SJCRH30 (cell line): ENCODE measurements around the gene C1orf198. TPM values are rescaled to one million over a fixed set of nuclear protein-coding genes. Genes with fewer than 3 reads are reported as not detected.

Experiments
- DNase-seq, 2 experiments: peaks; one replicate each; pipeline ENCODE4 v3.0.0-alpha.2; 2015 to 2020
- H3K27ac ChIP-seq: fragments of 250-450 bp; sonication (Bioruptor Pico); 2 replicates; pipeline ENCODE4 v1.5.1; 2020; ENCODE audit warnings: mild to moderate bottlenecking, moderate library complexity
- H3K27me3 ChIP-seq: fragments of 250-450 bp; sonication (Bioruptor Pico); 2 replicates; pipeline ENCODE4 v1.5.1; 2020; ENCODE audit warnings: mild to moderate bottlenecking, moderate library complexity
- H3K36me3 ChIP-seq: fragments of 250-450 bp; sonication (Bioruptor Pico); 2 replicates; pipeline ENCODE4 v1.5.1; 2020; ENCODE audit warnings: mild to moderate bottlenecking, moderate library complexity
- H3K4me1 ChIP-seq: fragments of 250-450 bp; sonication (Bioruptor Pico); 2 replicates; pipeline ENCODE4 v1.5.1; 2020; ENCODE audit warnings: mild to moderate bottlenecking, moderate library complexity
- H3K4me3 ChIP-seq: fragments of 250-450 bp; sonication (Bioruptor Pico); 2 replicates; pipeline ENCODE4 v1.5.1; 2020; ENCODE audit warnings: mild to moderate bottlenecking, moderate library complexity
- H3K9me3 ChIP-seq: fragments of 250-450 bp; sonication (Bioruptor Pico); replicated peaks from 2 replicates; pipeline ENCODE4 v1.5.1; 2020; ENCODE audit warnings: mild to moderate bottlenecking, moderate library complexity
- total RNA-seq: library from RNA; depleted of rRNA; stranded (reverse); fragments of >200 nt; shearing (Covaris generic); gene quantifications from 2 replicates; pipeline ENCODE4 v1.2.3, GENCODE V29; 2014; rRNA removed

The C1orf198 gene
- total RNA-seq, 1 experiment from 2014 or later = 53.9 TPM

DNA sequence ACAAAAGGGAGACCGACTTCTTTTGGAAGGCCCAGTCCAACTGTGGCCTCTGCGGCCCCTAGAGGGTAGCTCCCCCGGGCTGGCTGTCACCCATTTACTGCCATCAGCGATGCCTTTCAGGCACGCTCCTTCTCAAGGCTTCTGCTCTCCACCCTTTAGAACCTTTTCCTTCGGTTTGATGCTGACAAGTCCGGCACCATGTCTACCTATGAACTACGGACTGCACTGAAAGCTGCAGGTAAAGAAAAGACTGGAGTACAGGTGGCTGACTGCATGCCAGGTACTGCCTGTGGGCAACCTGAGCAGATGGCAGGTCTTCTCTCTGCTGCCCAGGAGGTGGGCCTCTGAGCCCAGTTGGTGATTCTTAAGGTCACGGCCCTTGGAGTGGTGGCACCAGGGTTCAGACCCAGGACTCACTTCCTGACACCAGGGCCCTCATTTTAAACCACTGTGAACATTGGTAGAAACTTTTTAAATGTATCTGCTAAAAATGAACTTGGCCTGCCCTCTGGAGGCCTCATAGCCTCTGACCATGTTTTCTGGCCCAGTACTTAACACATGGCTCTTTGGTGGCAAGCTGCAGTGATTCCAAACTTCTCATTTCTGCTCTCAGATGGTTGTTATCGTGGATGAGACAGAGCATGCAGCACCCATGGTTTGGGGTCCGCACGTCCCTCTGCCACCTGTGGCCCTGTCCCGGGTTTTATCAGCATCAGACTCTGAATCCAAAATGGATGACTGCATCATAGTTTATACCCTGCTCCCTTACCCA, 75.4 kb downstream of the C1orf198 start:
- H3K4me3 ChIP-seq = no peak overlapping the region
- H3K27me3 ChIP-seq = no peaks in the 10 kb centered on the region
- 0 out of 2 replicates have a peak, but pooled peaks cover 2% of the 10 kb centered on the region for H3K4me1 ChIP-seq
- no peaks in the 10 kb centered on the region for H3K36me3 ChIP-seq
- no peaks in the 10 kb centered on the region for H3K9me3 ChIP-seq
- DNase-seq = peak in 1 of 2 experiments; percentile 50
- no peak overlapping the region for H3K27ac ChIP-seq

GRCh38 chr1:230791986-230792564, 76.2 kb downstream of the C1orf198 start:
- H3K27ac ChIP-seq = no peak overlapping the region
- H3K4me1 ChIP-seq = 0 out of 2 replicates have a peak, but pooled peaks cover 2% of the 10 kb centered on the region
- no peaks in the 10 kb centered on the region for H3K36me3 ChIP-seq
- H3K4me3 ChIP-seq = no peak overlapping the region
- H3K9me3 ChIP-seq = no peaks in the 10 kb centered on the region
- no peaks in the 10 kb centered on the region for H3K27me3 ChIP-seq
- no peak for DNase-seq

GRCh38 chr1:230790026-230790425, 78.3 kb downstream of the C1orf198 start:
- Histone ChIP-seq H3K9me3 (no peaks in the 10 kb centered on the region), H3K36me3 (no peaks in the 10 kb centered on the region), H3K4me1 (no peaks in the 10 kb centered on the region), H3K4me3 (no peak overlapping the region), H3K27ac (no peak overlapping the region), H3K27me3 (no peaks in the 10 kb centered on the region)
- DNase-seq = no peak

- no peak overlapping the region for H3K4me3 ChIP-seq
- no peak overlapping the region for H3K27ac ChIP-seq
- H3K4me1 ChIP-seq = no peaks in the 10 kb centered on the region
- H3K36me3 ChIP-seq = no peaks in the 10 kb centered on the region
- no peak for DNase-seq
- H3K27me3 ChIP-seq = no peaks in the 10 kb centered on the region
- H3K9me3 ChIP-seq = no peaks in the 10 kb centered on the region
These were observed 79.6 kb downstream of the C1orf198 start for GRCh38 chr1:230788561-230789275.

DNA sequence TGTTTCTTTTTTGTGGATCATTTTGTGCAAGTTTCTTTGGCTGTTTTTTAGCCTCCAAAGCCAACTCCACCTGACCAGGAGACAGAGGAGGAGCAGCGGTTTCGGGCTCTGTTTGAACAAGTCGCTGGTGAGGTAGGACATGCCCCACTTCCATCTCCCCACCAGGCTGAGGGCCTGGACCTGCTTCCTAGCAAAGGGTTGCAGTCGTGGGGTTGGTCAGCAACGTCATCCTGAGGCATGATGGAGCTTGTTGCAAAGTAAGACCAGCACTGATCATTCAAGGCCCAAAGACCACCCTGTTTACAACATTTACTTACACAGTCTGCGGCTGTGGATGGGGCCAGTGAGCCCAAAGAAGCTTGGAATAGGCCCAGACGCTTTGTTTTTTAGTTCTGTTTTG, 80.8 kb downstream of the C1orf198 start:
- H3K27ac ChIP-seq = no peak overlapping the region
- H3K4me1 ChIP-seq = no peaks in the 10 kb centered on the region; the same call in 1 of the 2 replicates
- no peak overlapping the region for H3K4me3 ChIP-seq
- H3K9me3 ChIP-seq = no peaks in the 10 kb centered on the region
- DNase-seq = no peak
- no peaks in the 10 kb centered on the region for H3K36me3 ChIP-seq
- no peaks in the 10 kb centered on the region for H3K27me3 ChIP-seq

Other genes starting within 250 kb of the C1orf198 start
- gene COG2, start 226.0 kb downstream of the C1orf198 start, total RNA-seq = 42.9 and 45.0 TPM in 2 replicates
- 1.6 and 1.8 TPM in 2 replicates for gene AGT, start 154.4 kb downstream of the C1orf198 start, total RNA-seq
- gene CAPN9, start 121.1 kb downstream of the C1orf198 start, total RNA-seq = not detected in 2 replicates
- gene TTC13, start 110.3 kb upstream of the C1orf198 start, total RNA-seq = 13.9 and 16.4 TPM in 2 replicates
- gene ARV1, start 110.6 kb upstream of the C1orf198 start, total RNA-seq = 33.0 and 38.6 TPM in 2 replicates
- 41.8 and 49.3 TPM in 2 replicates for gene FAM89A, start 171.7 kb upstream of the C1orf198 start, total RNA-seq